HG03469 (cell line): ENCODE data around the gene MYBPHL.
"Not testable (repeated sequence)": the region's sequence is repeated elsewhere in the genome, so short reads cannot be mapped to it uniquely, and the experiment has no call there.

Source experiments
- ATAC-seq: cut with Tn5 transposase; IDR thresholded peaks from one replicate; pipeline ENCODE4 v1.9.1; 2021; ENCODE audit warnings: mild to moderate bottlenecking, moderate library complexity, moderate number of reproducible peaks; ENCODE audit not compliant: unreplicated experiment

The MYBPHL gene

GRCh38 chr1:109307274-109308021 is 637 bp upstream of the MYBPHL start:
- no peak for ATAC-seq

- ATAC-seq = not testable (repeated sequence)
Observed at GRCh38 chr1:109305991-109306390, 820 bp downstream of the MYBPHL start.

- ATAC-seq = no peak
Observed at GRCh38 chr1:109304226-109304920, 2.4 kb downstream of the MYBPHL start.

DNA sequence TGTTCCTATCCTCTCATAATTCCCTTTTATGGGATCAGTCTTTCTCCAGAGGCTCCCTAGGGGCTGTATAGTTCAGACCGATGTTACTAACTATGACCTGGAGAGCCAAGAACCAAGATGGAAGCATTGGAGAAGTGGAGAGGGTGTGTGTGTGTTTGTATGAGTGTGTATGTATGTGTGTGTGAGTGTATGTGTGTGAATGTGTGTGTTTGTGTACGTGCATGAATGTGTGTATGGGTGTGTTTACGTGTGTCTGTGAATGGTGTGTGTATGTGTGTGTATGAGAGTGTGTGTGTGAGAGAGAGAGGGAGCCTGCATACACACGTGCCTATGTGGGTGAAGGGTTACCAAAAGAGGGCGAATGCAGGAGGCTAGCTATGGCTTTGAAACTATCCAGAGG is 4.9 kb downstream of the MYBPHL start:
- ATAC-seq = no peak

DNA sequence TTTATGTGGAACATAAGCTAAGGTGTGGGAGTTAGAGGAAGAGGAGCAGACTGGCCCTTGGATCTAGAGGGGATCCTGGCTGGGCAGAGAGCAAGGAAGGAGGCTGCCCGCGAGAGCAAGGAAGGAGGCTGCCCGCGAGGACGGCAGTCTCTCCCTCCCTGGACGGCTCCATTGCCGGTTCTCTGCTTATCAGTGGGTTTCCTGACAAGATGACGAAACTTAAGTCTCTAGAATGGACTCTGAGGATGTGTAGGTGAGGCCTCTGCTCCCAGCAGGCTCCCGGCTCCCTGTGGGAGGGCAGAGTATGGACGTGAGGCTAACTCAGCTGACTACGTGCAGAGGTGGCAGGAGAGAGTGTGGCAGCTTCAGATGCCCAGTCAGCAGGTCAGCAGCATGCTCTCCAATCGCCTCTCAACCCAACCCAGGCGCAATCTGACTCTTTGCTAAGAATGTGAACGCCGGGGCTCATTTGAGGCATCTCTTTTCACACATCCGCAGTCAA is 6.1 kb downstream of the MYBPHL start:
- ATAC-seq = no peak

DNA sequence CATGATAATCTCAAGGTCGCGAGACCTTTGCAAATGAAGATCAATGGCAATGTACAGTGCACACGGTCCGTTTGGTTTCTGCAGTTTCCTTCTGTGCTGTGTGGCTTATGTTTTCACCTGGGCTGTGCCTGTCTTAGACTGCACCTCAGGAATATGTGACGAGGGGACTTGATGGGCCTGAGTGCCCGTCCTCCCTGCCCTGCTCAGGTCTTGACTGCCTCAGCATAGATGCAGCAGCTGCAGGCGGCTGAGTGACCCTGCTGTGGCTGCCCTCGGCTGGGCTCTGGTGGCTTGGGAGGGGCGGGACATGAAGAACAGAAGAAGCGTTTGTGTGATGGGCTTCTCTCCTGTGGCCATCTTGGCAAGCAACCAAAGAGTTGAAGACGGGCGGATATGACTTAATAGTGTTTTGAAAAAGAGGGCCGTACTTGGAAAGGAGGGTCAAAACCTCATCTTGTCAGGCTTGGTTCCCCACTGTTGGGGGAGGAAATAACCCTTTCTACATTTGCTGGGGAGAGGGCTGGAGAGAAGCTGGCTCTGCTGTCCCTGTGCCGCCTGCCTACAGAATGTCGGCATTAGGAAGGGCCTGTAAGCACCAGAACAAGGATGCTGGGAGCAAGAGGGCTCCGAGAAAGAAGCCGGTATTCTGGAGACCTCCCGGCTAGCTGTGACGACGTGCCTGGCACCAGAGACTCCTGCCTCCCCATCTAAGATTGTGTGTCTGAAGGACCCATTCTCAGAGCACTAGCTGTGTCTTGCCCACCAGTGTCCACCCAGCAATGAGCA is 7.1 kb downstream of the MYBPHL start:
- ATAC-seq = no peak

DNA sequence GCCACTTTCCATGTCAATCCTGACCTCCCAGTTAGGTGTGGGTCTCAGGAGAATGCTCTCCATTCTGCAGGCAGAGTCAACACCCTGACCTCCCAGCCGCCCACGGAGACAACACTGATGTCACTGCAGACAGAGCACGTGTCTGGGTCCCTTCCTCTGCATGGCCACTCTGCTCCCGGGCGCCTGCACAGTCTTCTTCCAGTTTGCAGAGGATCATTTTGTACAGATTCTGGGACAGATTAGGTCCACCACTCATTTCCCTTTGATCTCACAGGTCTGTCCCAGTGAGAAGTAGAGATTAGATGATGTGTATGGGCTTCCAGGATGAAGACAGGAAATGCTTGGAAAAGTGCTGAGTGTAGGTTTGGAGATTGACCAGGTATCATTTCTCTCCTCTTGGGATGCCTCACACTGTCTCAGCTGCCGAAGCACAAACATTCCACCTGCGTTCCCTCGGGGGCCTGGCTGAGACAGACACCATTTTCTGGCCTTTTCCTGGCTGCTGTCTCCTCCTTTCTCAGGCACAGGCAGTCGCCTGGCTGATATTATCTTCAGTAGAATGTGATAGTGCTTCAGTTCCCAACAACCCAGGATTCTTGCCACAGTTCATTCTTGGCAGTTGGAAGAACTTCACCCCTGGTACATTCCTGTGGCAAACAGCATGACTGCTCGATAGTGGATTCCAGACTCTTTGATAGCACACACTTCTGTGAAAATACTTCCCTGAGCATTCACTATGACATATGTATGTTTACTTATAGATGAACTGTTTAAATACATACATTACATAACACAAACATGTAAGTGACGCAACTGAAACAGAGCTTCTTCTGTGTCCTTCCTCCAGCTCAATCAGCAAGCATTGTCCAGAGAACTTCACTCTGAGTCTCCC is 7.9 kb downstream of the MYBPHL start:
- ATAC-seq = peak; percentile 48

DNA sequence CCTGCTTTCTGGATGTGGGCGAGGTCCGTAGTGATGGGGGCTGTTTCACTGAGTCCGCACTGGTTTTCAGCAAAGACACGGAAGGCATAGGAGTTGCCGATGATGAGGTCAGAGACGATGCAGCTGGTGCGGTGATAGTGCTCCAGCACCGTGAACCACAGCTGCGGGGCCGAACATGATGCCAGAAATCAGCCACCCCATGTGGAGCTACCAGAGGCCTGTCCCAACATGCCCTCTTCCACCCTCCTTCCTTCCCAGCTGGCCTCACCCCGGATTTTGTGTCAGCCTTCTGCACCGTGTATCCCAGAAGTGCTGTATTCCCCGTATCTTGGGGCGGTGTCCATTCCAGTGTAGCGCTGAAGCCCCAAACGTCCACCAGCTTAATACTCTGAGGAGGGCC is 10.0 kb downstream of the MYBPHL start:
- ATAC-seq = no peak

DNA sequence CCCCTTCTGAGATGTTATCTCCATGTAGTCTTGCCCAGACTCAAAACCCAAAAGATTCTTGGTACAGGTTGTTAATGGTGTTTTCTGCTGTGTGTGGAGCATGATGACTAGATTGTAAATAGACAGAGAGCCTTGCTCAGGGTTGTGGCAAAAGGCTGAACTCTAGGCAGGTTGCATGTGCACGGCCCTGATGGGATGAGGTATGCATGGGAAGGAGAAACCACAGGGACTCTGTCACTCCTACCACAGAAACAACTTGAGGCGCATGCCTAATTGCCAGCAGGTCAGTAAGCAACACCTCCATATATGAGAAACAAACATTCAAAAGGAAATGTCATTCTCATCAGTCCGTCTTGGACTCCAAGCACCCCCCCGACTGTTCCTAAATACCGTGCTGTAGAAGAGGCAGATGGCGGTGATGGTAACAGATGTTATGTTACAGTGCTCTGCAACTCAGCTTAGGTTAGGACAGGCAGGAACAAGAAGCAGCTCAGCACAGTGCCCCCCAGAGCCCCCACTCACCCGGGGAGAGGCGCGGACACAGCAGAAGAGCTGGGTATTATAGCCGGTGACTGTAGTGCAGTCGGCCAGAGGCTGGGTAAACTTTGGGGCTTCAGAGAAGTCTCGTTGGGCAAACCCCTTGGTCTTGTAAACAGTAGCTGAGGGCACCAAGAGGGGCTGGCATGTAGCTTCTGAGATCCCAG is 10.9 kb downstream of the MYBPHL start:
- ATAC-seq = no peak

DNA sequence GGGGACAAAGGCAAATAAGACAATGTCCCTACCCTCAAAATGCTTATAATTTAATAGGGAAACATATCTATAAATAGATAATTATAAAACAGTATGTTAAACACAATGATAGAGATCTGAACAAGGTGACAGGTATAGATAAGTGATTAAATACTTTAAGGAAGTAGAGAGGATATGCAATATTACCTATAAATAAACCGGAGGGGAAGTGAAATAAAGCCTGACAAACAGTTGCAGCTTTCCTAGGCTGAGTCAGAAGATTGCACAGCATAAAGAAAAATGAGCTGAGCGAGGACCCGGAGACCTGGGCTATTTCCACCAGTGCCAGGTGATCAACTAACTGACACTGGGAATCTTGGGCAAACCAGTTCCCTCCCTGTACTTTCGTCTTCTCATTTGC is 12.3 kb downstream of the MYBPHL start:
- no peak for ATAC-seq

DNA sequence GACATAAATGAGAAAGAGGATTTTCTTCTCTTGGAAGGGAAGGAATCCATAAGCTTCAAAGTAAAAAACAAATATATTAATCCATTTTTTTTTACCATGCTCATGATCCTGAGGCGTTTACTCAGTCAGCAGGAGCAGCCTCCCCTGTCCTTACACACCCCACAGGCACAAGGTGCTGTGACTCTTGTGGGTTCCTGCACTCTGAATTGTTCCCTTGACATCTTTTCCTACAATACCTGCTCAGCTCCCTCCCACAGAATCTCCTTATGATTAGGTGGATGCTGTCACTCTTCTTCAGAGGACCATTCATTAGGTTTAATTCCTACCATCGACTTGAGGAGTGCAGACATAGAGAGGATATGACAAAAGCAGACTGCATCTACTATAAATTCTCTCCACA is 13.8 kb downstream of the MYBPHL start:
- ATAC-seq = no peak

GRCh38 chr1:109292364-109292763 is 14.4 kb downstream of the MYBPHL start:
- ATAC-seq = no peak

DNA sequence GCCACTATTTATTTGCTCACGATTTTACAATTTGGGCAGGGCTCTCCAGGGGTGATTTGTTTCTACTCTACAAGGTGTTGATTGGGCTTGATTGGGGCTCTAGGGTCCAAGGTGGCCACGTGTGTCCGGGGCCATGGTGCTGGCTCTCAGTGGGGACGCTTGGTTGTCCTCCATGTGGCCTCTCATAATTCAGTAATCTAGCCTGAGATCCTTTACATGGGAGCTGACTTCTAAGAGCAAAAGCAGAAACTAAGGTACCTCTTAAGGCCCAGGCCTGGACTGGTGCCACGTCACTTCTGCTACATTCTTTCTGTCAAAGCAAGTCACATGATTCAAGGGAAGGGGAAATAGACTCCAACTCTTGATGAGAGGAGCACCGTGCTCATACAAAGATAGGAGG is 15.8 kb downstream of the MYBPHL start:
- ATAC-seq = no peak

GRCh38 chr1:109290137-109290536 is 16.7 kb downstream of the MYBPHL start:
- no peak for ATAC-seq

GRCh38 chr1:109286762-109287161 is 20.0 kb downstream of the MYBPHL start:
- not testable (repeated sequence) for ATAC-seq

DNA sequence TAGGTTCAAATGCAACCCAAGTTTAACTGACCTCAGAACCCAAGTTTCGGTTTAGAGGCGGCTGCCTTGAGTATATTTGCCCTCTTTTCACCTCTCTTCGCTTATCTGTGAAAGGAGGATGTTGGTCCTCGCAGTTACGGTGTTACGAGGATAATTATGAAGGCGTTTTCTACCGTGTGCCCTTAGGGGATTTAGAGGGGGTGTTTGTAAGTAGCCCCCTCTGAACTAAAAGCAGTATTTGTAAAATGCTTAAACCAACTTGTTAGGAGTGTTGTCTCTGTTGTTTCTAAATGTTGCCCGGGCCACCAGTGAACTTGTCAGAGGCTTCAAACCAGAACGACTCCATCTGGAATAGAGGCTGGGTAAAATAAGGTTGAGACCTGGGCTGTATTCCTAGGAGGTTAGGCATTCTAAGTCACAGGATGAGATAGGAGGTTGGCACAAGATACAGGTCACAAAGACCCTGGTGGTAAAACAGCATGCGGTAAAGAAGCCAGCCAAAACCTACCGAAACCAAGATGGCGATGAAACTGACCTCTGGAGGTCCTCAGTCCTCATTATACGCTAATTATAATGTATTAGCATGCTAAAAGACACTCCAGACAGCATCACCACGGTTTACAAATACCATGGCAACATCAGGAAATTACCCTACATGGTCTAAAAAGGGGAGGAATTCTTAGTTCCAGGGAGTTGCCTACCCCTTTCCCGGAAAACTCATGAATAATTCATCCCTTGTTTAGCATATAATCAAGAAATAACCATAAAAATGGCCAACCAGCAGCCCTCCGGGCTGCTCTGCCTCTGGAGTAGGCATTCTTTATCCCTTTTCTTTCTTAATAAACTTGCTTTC is 22.8 kb downstream of the MYBPHL start:
- no peak for ATAC-seq

DNA sequence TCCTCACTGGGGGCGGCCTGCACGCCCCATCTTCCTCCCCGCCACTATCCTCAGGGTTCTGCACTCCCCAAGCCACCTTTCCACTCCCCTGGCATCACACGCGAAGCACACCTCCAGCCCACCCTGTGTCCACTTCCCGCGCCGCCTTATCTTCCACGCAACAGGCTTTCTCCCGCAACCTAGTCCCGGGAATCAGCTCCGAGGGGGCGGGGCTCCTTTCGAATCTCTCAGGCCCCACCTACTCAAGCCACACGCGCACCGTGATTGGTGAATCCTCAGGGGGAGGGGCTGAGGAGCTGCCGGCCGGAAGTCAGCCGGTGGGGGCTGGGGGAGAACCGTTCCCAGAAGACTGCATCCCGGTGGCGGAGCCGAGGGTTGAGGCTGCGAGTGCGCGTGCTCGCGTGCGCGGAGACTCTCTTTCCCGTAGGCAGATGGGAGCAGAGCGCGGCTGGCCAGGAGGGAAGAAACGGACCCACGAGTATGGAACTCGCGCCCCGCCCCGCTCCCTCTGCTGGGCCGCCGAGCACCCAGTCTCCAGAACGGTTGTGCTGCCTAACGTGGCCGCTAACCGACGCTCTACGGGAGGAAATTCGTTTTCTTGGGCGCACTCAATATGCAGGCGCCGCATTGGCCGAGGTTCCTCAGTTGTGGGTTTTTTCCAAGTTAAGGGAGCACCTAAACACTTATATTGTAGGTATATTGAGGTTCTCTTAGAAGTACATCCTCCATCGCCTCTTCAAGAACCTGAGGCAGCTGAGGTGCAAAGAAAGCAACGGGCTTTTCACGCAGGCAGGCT is 23.7 kb downstream of the MYBPHL start, which contains the start of gene PSRC1:
Gene PSRC1, minus strand, starts transcription at position 194 of the 796 bp plus-strand sequence.
- ATAC-seq = peak; percentile 79

DNA sequence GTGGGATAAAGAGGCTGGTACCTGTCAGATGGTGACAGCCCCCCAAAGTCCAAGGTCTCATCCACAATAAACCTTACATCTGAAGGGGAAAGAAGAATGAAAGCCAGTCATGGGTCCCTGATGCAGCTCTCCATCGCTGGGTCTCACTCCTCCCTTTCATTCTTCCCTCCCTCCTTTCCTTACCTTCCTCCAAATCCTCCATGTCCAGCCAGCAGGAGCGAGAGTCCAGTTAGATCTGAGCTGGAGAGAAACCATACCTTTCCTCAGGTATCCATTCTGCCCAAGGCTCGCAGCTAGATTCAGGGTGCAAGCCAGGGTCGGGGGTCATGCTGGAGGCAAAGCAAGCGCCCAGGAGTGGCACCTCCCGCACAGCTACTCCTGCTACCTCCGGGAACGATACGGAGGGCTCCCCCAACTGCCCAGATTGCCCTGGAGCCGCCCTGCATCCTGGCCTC is 24.3 kb downstream of the MYBPHL start:
- ATAC-seq = no peak
